ENCODE data around the gene BPIFB3. TPM values are rescaled to one million over a fixed set of nuclear protein-coding genes. Genes with fewer than 3 reads are reported as not detected.
"Not testable (repeated sequence)": the region's sequence is repeated elsewhere in the genome, so short reads cannot be mapped to it uniquely, and the experiment has no call there.

Gene BPIFB3
- polyA plus RNA-seq, 1 donor from 2014 or later: not detected

DNA sequence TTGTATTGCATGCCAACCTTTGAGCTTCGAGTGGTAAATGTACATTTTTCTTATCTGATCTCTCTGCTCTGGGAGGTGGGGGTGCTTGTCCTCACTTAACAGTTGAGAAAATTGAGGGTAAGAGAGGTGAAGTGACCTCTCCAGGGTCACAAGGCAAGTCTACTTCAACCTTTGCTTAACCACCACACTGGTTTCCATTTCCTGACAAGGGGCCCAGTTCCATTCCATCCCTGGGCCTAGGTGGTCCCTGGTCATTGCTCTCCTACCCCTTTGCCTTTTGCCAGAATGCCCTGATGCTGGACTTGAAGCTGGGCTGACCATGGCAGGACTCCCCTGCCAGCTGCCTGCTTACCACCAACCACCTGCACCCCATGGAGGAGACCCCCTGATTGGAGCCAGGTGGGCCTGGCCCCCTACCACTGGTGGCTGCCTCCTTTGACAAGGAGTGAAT is 9.9 kb upstream of the BPIFB3 start:
- H3K9ac ChIP-seq (ENCODE audit: low read length): no peak overlapping the region

DNA sequence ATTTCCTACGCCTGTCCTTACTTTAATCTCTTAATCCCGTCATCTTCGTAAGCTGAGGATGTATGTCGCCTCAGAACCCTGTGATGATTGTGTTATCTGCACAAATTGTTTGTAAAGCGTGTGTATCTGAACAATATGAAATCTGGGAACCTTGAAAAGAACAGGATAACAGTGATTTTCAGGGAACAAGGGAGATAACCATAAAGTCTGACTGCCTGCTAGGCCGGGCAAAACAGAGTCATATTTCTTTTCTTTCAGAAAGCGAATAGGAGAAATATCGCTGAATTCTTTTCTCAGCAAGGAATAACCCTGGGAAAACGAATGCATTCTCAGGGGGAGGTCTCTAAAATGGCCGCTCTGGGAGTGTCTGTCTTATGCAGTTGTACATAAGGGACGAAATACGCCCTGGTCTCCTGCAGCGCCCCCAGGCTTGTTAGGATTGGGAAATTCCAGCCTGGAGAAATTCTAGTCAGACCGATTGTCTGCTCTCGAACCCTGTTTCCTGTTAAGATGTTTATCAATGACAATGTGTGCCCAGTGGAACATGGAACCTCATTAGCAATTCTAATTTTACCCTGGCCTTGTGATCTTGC is 8.5 kb upstream of the BPIFB3 start:
- not testable (repeated sequence) for H3K4me3 ChIP-seq (ENCODE audit: low read length); H3K9ac ChIP-seq (ENCODE audit: low read length); H2AFZ ChIP-seq (ENCODE audit: low read depth, low read length); H3K27me3 ChIP-seq (ENCODE audit: insufficient read depth, low read depth, low read length); H3K36me3 ChIP-seq (ENCODE audit: insufficient read depth, low read length); H3K79me2 ChIP-seq (replicated peaks; ENCODE audit: insufficient read depth, low read length); H3K27ac ChIP-seq (ENCODE audit: low read length); H3K4me2 ChIP-seq (ENCODE audit: low read length); H4K20me1 ChIP-seq (ENCODE audit: insufficient read depth); H3K9me3 ChIP-seq (ENCODE audit: low read length); H3K9me2 ChIP-seq (ENCODE audit: insufficient read depth, low read length); H3F3A ChIP-seq (ENCODE audit: insufficient read depth, low read length, poor library complexity, severe bottlenecking)

More for the DNA sequence above, 9.9 kb upstream of the BPIFB3 start:
- no peak overlapping the region for H3K4me2 ChIP-seq (ENCODE audit: low read length)
- H3K79me2 ChIP-seq (replicated peaks; ENCODE audit: insufficient read depth, low read length): no peaks in the 10 kb centered on the region
- no peaks in the 10 kb centered on the region for H4K20me1 ChIP-seq (ENCODE audit: insufficient read depth)
- no peaks in the 10 kb centered on the region for H3K36me3 ChIP-seq (ENCODE audit: insufficient read depth, low read length)
- no peak overlapping the region for H3K4me3 ChIP-seq (ENCODE audit: low read length)
- H2AFZ ChIP-seq (ENCODE audit: low read depth, low read length): no peak overlapping the region
- no peaks in the 10 kb centered on the region for H3F3A ChIP-seq (ENCODE audit: insufficient read depth, low read length, poor library complexity, severe bottlenecking)
- no peaks in the 10 kb centered on the region for H3K9me3 ChIP-seq (ENCODE audit: low read length)
- TF ChIP-seq EZH2 (IDR thresholded peaks at IDR 0.05; ENCODE audit: borderline replicate concordance, insufficient read depth, low read length, poor library complexity, severe bottlenecking): no peak
- TF ChIP-seq MXI1 (conservative IDR thresholded peaks at IDR 0.05; ENCODE audit: poor library complexity, severe bottlenecking): no peak
- no peak for TF ChIP-seq TAF1 (IDR thresholded peaks at IDR 0.05; ENCODE audit: low read depth)
- no peak for TF ChIP-seq POLR2AphosphoS5 (IDR thresholded peaks at IDR 0.05)
- TF ChIP-seq, protein P1, sequence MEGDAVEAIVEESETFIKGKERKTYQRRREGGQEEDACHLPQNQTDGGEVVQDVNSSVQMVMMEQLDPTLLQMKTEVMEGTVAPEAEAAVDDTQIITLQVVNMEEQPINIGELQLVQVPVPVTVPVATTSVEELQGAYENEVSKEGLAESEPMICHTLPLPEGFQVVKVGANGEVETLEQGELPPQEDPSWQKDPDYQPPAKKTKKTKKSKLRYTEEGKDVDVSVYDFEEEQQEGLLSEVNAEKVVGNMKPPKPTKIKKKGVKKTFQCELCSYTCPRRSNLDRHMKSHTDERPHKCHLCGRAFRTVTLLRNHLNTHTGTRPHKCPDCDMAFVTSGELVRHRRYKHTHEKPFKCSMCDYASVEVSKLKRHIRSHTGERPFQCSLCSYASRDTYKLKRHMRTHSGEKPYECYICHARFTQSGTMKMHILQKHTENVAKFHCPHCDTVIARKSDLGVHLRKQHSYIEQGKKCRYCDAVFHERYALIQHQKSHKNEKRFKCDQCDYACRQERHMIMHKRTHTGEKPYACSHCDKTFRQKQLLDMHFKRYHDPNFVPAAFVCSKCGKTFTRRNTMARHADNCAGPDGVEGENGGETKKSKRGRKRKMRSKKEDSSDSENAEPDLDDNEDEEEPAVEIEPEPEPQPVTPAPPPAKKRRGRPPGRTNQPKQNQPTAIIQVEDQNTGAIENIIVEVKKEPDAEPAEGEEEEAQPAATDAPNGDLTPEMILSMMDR (IDR thresholded peaks at IDR 0.05; ENCODE audit: poor library complexity, severe bottlenecking): no peak
- no peak for TF ChIP-seq RAD21 (conservative IDR thresholded peaks at IDR 0.05)
- TF ChIP-seq EP300 (conservative IDR thresholded peaks at IDR 0.05; ENCODE audit: poor library complexity, severe bottlenecking): no peak
- TF ChIP-seq, protein P2, sequence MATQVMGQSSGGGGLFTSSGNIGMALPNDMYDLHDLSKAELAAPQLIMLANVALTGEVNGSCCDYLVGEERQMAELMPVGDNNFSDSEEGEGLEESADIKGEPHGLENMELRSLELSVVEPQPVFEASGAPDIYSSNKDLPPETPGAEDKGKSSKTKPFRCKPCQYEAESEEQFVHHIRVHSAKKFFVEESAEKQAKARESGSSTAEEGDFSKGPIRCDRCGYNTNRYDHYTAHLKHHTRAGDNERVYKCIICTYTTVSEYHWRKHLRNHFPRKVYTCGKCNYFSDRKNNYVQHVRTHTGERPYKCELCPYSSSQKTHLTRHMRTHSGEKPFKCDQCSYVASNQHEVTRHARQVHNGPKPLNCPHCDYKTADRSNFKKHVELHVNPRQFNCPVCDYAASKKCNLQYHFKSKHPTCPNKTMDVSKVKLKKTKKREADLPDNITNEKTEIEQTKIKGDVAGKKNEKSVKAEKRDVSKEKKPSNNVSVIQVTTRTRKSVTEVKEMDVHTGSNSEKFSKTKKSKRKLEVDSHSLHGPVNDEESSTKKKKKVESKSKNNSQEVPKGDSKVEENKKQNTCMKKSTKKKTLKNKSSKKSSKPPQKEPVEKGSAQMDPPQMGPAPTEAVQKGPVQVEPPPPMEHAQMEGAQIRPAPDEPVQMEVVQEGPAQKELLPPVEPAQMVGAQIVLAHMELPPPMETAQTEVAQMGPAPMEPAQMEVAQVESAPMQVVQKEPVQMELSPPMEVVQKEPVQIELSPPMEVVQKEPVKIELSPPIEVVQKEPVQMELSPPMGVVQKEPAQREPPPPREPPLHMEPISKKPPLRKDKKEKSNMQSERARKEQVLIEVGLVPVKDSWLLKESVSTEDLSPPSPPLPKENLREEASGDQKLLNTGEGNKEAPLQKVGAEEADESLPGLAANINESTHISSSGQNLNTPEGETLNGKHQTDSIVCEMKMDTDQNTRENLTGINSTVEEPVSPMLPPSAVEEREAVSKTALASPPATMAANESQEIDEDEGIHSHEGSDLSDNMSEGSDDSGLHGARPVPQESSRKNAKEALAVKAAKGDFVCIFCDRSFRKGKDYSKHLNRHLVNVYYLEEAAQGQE (IDR thresholded peaks at IDR 0.05; ENCODE audit: borderline replicate concordance): no peak
- H3K9me2 ChIP-seq (ENCODE audit: insufficient read depth, low read length): no peaks in the 10 kb centered on the region
- no peaks in the 10 kb centered on the region for H3K27me3 ChIP-seq (ENCODE audit: insufficient read depth, low read depth, low read length)
- H3K27ac ChIP-seq (ENCODE audit: low read length): no peak overlapping the region

DNA sequence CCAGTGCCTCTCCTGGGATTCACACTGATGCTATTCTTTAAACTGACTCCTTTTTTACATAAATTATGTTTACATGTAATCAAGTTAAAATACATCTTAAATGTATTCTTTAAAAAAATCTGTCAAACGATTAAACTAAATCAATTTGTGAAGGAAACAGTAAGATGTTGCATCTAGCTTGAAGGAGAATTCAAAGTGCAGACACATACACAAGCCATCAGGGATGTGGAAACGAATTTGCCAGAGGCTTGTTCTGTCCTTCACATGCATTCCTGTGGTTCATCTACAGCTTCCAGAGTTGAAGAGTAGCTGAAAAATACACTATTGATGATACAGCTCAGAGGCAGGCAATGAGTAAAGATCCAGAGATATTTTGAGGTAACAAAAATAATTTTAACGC is 7.3 kb upstream of the BPIFB3 start:
- H4K20me1 ChIP-seq (ENCODE audit: insufficient read depth): no peaks in the 10 kb centered on the region
- H3K79me2 ChIP-seq (replicated peaks; ENCODE audit: insufficient read depth, low read length): no peaks in the 10 kb centered on the region
- no peak overlapping the region for H3K9ac ChIP-seq (ENCODE audit: low read length)
- no peak overlapping the region for H3K27ac ChIP-seq (ENCODE audit: low read length)
- H3K4me3 ChIP-seq (ENCODE audit: low read length): no peak overlapping the region
- H3K9me3 ChIP-seq (ENCODE audit: low read length): no peaks in the 10 kb centered on the region
- no peaks in the 10 kb centered on the region for H3K27me3 ChIP-seq (ENCODE audit: insufficient read depth, low read depth, low read length)
- H3K36me3 ChIP-seq (ENCODE audit: insufficient read depth, low read length): no peaks in the 10 kb centered on the region
- no peaks in the 10 kb centered on the region for H3K9me2 ChIP-seq (ENCODE audit: insufficient read depth, low read length)
- H2AFZ ChIP-seq (ENCODE audit: low read depth, low read length): no peak overlapping the region
- H3F3A ChIP-seq (ENCODE audit: insufficient read depth, low read length, poor library complexity, severe bottlenecking): no peaks in the 10 kb centered on the region
- TF ChIP-seq SMC3 (conservative IDR thresholded peaks at IDR 0.05; ENCODE audit: poor library complexity) (no peak), EZH2 (IDR thresholded peaks at IDR 0.05; ENCODE audit: borderline replicate concordance, insufficient read depth, low read length, poor library complexity, severe bottlenecking) (no peak), MXI1 (conservative IDR thresholded peaks at IDR 0.05; ENCODE audit: poor library complexity, severe bottlenecking) (no peak), TAF1 (IDR thresholded peaks at IDR 0.05; ENCODE audit: low read depth) (no peak), POLR2AphosphoS5 (IDR thresholded peaks at IDR 0.05) (no peak), EP300 (conservative IDR thresholded peaks at IDR 0.05; ENCODE audit: poor library complexity, severe bottlenecking) (no peak)
- TF ChIP-seq, protein P1 (IDR thresholded peaks at IDR 0.05; ENCODE audit: poor library complexity, severe bottlenecking): no peak
- H3K4me2 ChIP-seq (ENCODE audit: low read length): no peak overlapping the region

Data from neural cell (in vitro differentiated cells).